K562 (cell line): ENCODE measurements around the gene RPS6KA4. TPM values are rescaled to one million over a fixed set of nuclear protein-coding genes. Genes with fewer than 3 reads are reported as not detected.

Source experiments
- ATAC-seq: fragments of 200-7000 bp; cut with Tn5 transposase; 3 replicates; pipeline ENCODE4 v1.9.1; 2020; ENCODE audit warnings: moderate library complexity
- BruUV-seq: library from RNA; stranded (reverse); fragments of 400-500 nt; replicated peaks from 2 replicates; lab custom pipeline; 2021; lab: Mats Ljungman, UMichigan
- CTCF ChIA-PET: fragments of 300-600 bp; formaldehyde crosslinking; extraction: SDS; loops from one replicate; lab custom pipeline; 2021; ENCODE audit warnings: low intra/inter-chr PET ratio; lab: Yijun Ruan, JAX
- POLR2A ChIA-PET: fragments of 300-600, 350-650 bp; sonication (Branson Sonifier 250); formaldehyde crosslinking; extraction: SDS; loops from one replicate; lab custom pipeline; 2021; ENCODE audit warnings: antibody characterized with exemption, inconsistent platforms; lab: Yijun Ruan, JAX
- DNase-seq, 4 experiments: peaks; one replicate each; pipeline versions ENCODE4 v3.0.0 to v3.0.0-alpha.2; 2011 to 2018; ENCODE audit warnings: low spot score in 3 of 4, mixed read lengths in 3 of 4; ENCODE audit errors: extremely low read depth in 1 of 4
- FAIRE-seq: peaks from 2 replicates; lab custom pipeline; 2011; peaks lifted over from hg19 to GRCh38; lab: Jason Lieb, UNC
- H2AFZ ChIP-seq: 2 replicates; pipeline ENCODE4 v1.6.0; 2011; ENCODE audit warnings: low read depth, low read length, control low read depth, inconsistent platforms
- H3K27ac ChIP-seq: fragments of 200-600 bp; 3 replicates; pipeline ENCODE4 v1.8.0; 2011; ENCODE audit warnings: low read depth, mild to moderate bottlenecking, control low read depth, inconsistent platforms, low read length, moderate library complexity, mixed read lengths; ENCODE audit errors: extremely low read depth
- H3K27me3 ChIP-seq, 2 experiments: fragments of 300-600 bp in 1 of 2; 2 replicates in 1 of 2; 3 replicates in 1 of 2; pipeline versions ENCODE4 v1.6.0 to v1.8.0; 2011; ENCODE audit warnings: inconsistent platforms in 2 of 2, low read length in 2 of 2, mild to moderate bottlenecking in 1 of 2, mixed read lengths in 1 of 2, moderate library complexity in 1 of 2; ENCODE audit not compliant: control insufficient read depth in 2 of 2, insufficient read depth in 2 of 2
- H3K36me3 ChIP-seq: fragments of 300-600 bp; 3 replicates; pipeline ENCODE4 v1.8.0; 2011; ENCODE audit warnings: mild to moderate bottlenecking, low read length, inconsistent platforms; ENCODE audit not compliant: control insufficient read depth, insufficient read depth
- H3K4me1 ChIP-seq, 2 experiments: fragments of 200-600 bp in 1 of 2; replicated peaks in 1 of 2; 2 replicates in 1 of 2; 3 replicates in 1 of 2; pipeline versions ENCODE4 v1.5.1 to v1.8.0; 2011; ENCODE audit warnings: inconsistent platforms in 2 of 2, low read length in 2 of 2, mild to moderate bottlenecking in 1 of 2, mixed read lengths in 1 of 2, moderate library complexity in 1 of 2; ENCODE audit not compliant: control insufficient read depth in 2 of 2, insufficient read depth in 2 of 2
- H3K4me2 ChIP-seq: 2 replicates; pipeline ENCODE4 v1.6.1; 2011; ENCODE audit warnings: low read length, control low read depth, inconsistent platforms, mixed read lengths; ENCODE audit not compliant: insufficient read depth
- H3K4me3 ChIP-seq: fragments of 200-600 bp; sonication (generic), shearing (Covaris generic); 2 replicates; pipeline ENCODE4 v1.5.1; 2016; ENCODE audit warnings: control low read depth, inconsistent platforms
- H3K79me2 ChIP-seq: fragments of 200-600 bp; 3 replicates; pipeline ENCODE4 v1.8.0; 2011; ENCODE audit warnings: low read length, inconsistent platforms; ENCODE audit not compliant: control insufficient read depth, insufficient read depth
- H3K9ac ChIP-seq, 2 experiments: 2 replicates each; pipeline versions ENCODE4 v1.6.0 to v1.6.1; 2011; ENCODE audit warnings: low read depth in 2 of 2, low read length in 2 of 2, control low read depth in 1 of 2, inconsistent platforms in 1 of 2, mild to moderate bottlenecking in 1 of 2, mixed read lengths in 1 of 2; ENCODE audit not compliant: insufficient read depth in 1 of 2
- H3K9me1 ChIP-seq: one replicate; pipeline ENCODE4 v1.6.0; 2011; ENCODE audit warnings: inconsistent platforms, mild to moderate bottlenecking, low read length, moderate library complexity; ENCODE audit not compliant: control insufficient read depth, insufficient read depth
- H3K9me3 ChIP-seq: replicated peaks from 2 replicates; pipeline ENCODE4 v1.5.1; 2011; ENCODE audit warnings: low read depth, low read length, inconsistent platforms; ENCODE audit not compliant: control insufficient read depth, insufficient read depth
- H4K20me1 ChIP-seq: replicated peaks from 2 replicates; pipeline ENCODE4 v1.6.1; 2011; ENCODE audit warnings: low read length, inconsistent platforms, mixed read lengths; ENCODE audit not compliant: control insufficient read depth, insufficient read depth
- CC2D1A ChIP-seq: fragments of 450-650 bp; IDR thresholded peaks from 2 replicates; pipeline ENCODE4 v1.6.1; 2017; ENCODE audit warnings: mild to moderate bottlenecking
- NFE2 ChIP-seq: IDR thresholded peaks from 2 replicates; pipeline ENCODE4 v1.6.1; 2014; ENCODE audit warnings: antibody characterized with exemption, low read depth
- POLR2AphosphoS2 ChIP-seq: IDR thresholded peaks from 2 replicates; pipeline ENCODE4 v1.6.1; 2012; ENCODE audit warnings: low read length, improper control_type of control experiment
- RBFOX2 ChIP-seq: fragments of 200-400 bp; formaldehyde crosslinking; IDR thresholded peaks from 2 replicates; pipeline ENCODE4 v1.6.1; 2017; ENCODE audit warnings: low read depth, mild to moderate bottlenecking, low read length, moderate library complexity
- TCF7 ChIP-seq: sonication (generic); IDR thresholded peaks from 2 replicates; pipeline ENCODE4 v1.6.1; 2016; ENCODE audit warnings: antibody characterized with exemption, borderline replicate concordance
- THAP12 ChIP-seq: fragments of 250-450 bp; sonication (Bioruptor Pico); IDR thresholded peaks from 2 replicates; pipeline ENCODE4 v1.9.0; 2021; ENCODE audit warnings: mild to moderate bottlenecking, inconsistent platforms
- ZBTB17 ChIP-seq: fragments of 450-650 bp; formaldehyde crosslinking; IDR thresholded peaks from 2 replicates; pipeline ENCODE4 v1.4.0; 2020; ENCODE audit warnings: mild to moderate bottlenecking
- ZBTB33 ChIP-seq: sonication (generic); formaldehyde crosslinking; IDR thresholded peaks from 2 replicates; pipeline ENCODE4 v1.8.1; 2023; ENCODE audit warnings: mild to moderate bottlenecking, missing genetic modification reagents
- WGBS: fragments of 100-300 bp; shearing (Covaris generic); methylation state at CpG from one replicate; pipeline ENCODE4 v1.1.6; 2016; ENCODE audit warnings: low coverage, mixed read lengths; ENCODE audit not compliant: insufficient coverage; ENCODE audit errors: missing lambda C conversion rate; 5-methylcytosine and 5-hydroxymethylcytosine counted together
- in situ Hi-C: fragments of 300-500 bp; cut with MboI; formaldehyde crosslinking; loops from 4 replicates; pipeline ENCODE4 v1.15.0; 2018; ENCODE audit warnings: inconsistent platforms, mixed read lengths
- intact Hi-C: fragments of 100-400 bp; cut with micrococcal nuclease; formaldehyde crosslinking; loops from 2 replicates; pipeline ENCODE4 v1.14.2; 2022
- polyA plus RNA-seq, 8 experiments: library from polyadenylated mRNA; depleted of rRNA in 4 of 8; stranded (reverse) in 5 of 8; unstranded in 3 of 8; fragments of >200 nt; fragmentation: Nextera tagmentation in 2 of 8; fragmentation: Illumina TruSeq in 1 of 8; extraction: Ambion mirVana in 2 of 8; extraction: Trizol in 1 of 8; gene quantifications; 2 replicates each; pipeline versions ENCODE4 v1.2.1 to v1.2.3, GENCODE V29; 2011 to 2014; ENCODE audit warnings: inconsistent platforms in 1 of 8, missing spikeins in 1 of 8
- total RNA-seq, 7 experiments: library from RNA; depleted of rRNA in 6 of 7; stranded (reverse); fragments of >200 nt in 6 of 7; fragmentation: Illumina TruSeq in 2 of 7; extraction: Trizol in 2 of 7; gene quantifications; 2 replicates each; pipeline versions ENCODE4 v1.2.1 to v1.2.3, GENCODE V29; 2011 to 2021; ENCODE audit warnings: low replicate concordance in 1 of 7
- TF ChIP-seq, protein P1 (sequence below): fragments of 250-450 bp; sonication (Bioruptor Pico); IDR thresholded peaks from 2 replicates; pipeline ENCODE4 v1.4.0; 2020
- TF ChIP-seq, protein P2 (sequence below): IDR thresholded peaks from 2 replicates; pipeline ENCODE4 v1.6.1; 2011; ENCODE audit warnings: borderline replicate concordance, low read depth, mild to moderate bottlenecking, moderate library complexity, low read length; ENCODE audit not compliant: insufficient read depth, poor library complexity, severe bottlenecking

The RPS6KA4 gene
- total and polyA plus RNA-seq, 9 of the 15 experiments (the other 6 are each of a cell fraction or from before 2014, with no cell fraction given): 0.15 to 23.8 (median 9.8) TPM

GRCh38 chr11:64344787-64345186, 14.2 kb upstream of the RPS6KA4 start:
- Histone ChIP-seq H3K4me2 (no peak overlapping the region), H3K4me1 (peaks cover 16 to 70% of the 10 kb centered on the region in 2 experiments; a peak in 4 of 5 replicates), H3K9me3 (no peaks in the 10 kb centered on the region), H3K27me3 (no peaks in the 10 kb centered on the region), H3K9ac (peak overlapping the region in 1 of 2 experiments; percentile 69; a peak in 2 of 4 replicates), H2AFZ (no peak overlapping the region), H3K27ac (no peak overlapping the region), H3K79me2 (no peaks in the 10 kb centered on the region), H3K36me3 (no peaks in the 10 kb centered on the region), H3K4me3 (no peak overlapping the region), H4K20me1 (no peaks in the 10 kb centered on the region; the same call in 1 of the 2 replicates), H3K9me1 (no peaks in the 10 kb centered on the region)
- 0 out of 2 replicates have a peak, but pooled peaks have one; percentile 37 for TF ChIP-seq ZBTB33 (CRISPR knock-in tag)
- TF ChIP-seq, protein P1, sequence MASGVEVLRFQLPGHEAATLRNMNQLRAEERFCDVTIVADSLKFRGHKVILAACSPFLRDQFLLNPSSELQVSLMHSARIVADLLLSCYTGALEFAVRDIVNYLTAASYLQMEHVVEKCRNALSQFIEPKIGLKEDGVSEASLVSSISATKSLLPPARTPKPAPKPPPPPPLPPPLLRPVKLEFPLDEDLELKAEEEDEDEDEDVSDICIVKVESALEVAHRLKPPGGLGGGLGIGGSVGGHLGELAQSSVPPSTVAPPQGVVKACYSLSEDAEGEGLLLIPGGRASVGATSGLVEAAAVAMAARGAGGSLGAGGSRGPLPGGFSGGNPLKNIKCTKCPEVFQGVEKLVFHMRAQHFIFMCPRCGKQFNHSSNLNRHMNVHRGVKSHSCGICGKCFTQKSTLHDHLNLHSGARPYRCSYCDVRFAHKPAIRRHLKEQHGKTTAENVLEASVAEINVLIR (CRISPR knock-in tag): no peak
- TF ChIP-seq, protein P2, sequence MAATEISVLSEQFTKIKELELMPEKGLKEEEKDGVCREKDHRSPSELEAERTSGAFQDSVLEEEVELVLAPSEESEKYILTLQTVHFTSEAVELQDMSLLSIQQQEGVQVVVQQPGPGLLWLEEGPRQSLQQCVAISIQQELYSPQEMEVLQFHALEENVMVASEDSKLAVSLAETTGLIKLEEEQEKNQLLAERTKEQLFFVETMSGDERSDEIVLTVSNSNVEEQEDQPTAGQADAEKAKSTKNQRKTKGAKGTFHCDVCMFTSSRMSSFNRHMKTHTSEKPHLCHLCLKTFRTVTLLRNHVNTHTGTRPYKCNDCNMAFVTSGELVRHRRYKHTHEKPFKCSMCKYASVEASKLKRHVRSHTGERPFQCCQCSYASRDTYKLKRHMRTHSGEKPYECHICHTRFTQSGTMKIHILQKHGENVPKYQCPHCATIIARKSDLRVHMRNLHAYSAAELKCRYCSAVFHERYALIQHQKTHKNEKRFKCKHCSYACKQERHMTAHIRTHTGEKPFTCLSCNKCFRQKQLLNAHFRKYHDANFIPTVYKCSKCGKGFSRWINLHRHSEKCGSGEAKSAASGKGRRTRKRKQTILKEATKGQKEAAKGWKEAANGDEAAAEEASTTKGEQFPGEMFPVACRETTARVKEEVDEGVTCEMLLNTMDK: no peak
- TF ChIP-seq POLR2AphosphoS2: no peak
- TF ChIP-seq THAP12: no peak
- TF ChIP-seq NFE2: no peak
- no peak for TF ChIP-seq TCF7
- 0 out of 2 replicates have a peak, but pooled peaks have one; percentile 7 for TF ChIP-seq RBFOX2
- TF ChIP-seq CC2D1A: no peak
- no peak for TF ChIP-seq ZBTB17 (CRISPR knock-in tag)
- ChIA-PET POLR2A (interaction anchor here (0.7 kb wide), 1 partner anchor 20 kb away, joined by 4 read pairs; no protein-coding TSS in a partner anchor), CTCF (no interaction called here)
- in situ Hi-C loops: no loop called here
- WGBS: 90% methylated on average over 11 of the region's 28 CpGs
- no peak for ATAC-seq
- intact Hi-C loops: no loop called here
- no TSS peak for BruUV-seq
- DNase-seq: no peak
- no peak for FAIRE-seq
